Uterus (tissue), 2 donors: Measurements from ENCODE around the gene EPPIN.

Experiments
- CTCF ChIP-seq, 4 experiments: fragments of 200-600 bp in 2 of 4; fragments of 450-650 bp in 2 of 4; sonication (generic) in 2 of 4; IDR thresholded peaks; one replicate each; pipeline ENCODE4 v1.5.1; 2016 to 2019; ENCODE audit warnings: antibody characterized with exemption in 4 of 4, mild to moderate bottlenecking in 2 of 4, moderate library complexity in 1 of 4
- POLR2A ChIP-seq, 2 donors: fragments of 450-650 bp; IDR thresholded peaks; one replicate each; pipeline ENCODE4 v1.6.1; 2016; ENCODE audit warnings: antibody characterized with exemption in 2 of 2, mild to moderate bottlenecking in 1 of 2, moderate library complexity in 1 of 2

DNA sequence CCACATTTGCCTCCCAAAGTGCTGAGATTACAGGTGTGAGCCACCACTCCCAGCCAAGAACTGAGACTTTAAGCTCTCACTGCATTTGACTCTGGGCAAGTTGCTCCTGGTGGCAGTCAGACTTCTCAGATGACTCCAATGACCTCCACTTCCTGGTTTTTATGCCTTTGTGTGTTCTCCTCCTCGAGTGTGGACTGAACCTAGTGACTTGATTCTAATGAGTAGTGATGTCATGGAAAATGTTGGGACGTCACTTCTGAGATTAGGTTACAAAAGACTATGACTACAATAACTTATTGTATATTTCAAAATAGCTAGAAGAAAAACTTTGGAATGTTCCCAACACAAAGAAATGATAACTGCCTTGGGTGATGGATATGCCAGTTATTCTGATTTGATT, 43.8 kb downstream of the EPPIN start:
- no peak for TF ChIP-seq CTCF (IDR thresholded peaks at IDR 0.05)
- TF ChIP-seq POLR2A (IDR thresholded peaks at IDR 0.05) = no peak
